ENCODE data around the gene BANP.

DNA sequence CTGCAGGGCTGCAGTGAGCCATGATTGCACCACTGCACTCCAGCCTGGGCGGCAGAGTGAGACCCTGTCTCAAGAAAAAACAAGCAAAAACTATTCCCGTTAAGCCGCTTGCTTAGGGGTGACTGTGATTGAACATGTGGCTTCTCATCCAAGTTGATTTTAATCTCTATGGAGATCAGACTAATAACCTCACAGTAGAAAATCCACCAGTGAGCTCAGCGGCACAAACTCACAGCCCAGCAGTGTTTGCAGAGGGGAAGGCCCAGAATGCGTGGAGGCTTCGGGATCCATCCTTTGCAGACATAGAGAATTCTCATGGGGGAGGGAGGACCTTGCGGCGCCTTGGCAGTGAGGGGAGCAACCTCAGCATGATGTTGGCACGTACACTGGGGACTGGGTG, 7.4 kb downstream of the BANP start:
- TF ChIP-seq, protein P1, sequence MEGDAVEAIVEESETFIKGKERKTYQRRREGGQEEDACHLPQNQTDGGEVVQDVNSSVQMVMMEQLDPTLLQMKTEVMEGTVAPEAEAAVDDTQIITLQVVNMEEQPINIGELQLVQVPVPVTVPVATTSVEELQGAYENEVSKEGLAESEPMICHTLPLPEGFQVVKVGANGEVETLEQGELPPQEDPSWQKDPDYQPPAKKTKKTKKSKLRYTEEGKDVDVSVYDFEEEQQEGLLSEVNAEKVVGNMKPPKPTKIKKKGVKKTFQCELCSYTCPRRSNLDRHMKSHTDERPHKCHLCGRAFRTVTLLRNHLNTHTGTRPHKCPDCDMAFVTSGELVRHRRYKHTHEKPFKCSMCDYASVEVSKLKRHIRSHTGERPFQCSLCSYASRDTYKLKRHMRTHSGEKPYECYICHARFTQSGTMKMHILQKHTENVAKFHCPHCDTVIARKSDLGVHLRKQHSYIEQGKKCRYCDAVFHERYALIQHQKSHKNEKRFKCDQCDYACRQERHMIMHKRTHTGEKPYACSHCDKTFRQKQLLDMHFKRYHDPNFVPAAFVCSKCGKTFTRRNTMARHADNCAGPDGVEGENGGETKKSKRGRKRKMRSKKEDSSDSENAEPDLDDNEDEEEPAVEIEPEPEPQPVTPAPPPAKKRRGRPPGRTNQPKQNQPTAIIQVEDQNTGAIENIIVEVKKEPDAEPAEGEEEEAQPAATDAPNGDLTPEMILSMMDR (IDR thresholded peaks at IDR 0.05; ENCODE audit: low read length): no peak
- TF ChIP-seq EZH2 (IDR thresholded peaks at IDR 0.05; ENCODE audit: borderline replicate concordance, low read length): no peak

Data from OCI-LY1 (cell line).